ENCODE data around the gene SOX6.

DNA sequence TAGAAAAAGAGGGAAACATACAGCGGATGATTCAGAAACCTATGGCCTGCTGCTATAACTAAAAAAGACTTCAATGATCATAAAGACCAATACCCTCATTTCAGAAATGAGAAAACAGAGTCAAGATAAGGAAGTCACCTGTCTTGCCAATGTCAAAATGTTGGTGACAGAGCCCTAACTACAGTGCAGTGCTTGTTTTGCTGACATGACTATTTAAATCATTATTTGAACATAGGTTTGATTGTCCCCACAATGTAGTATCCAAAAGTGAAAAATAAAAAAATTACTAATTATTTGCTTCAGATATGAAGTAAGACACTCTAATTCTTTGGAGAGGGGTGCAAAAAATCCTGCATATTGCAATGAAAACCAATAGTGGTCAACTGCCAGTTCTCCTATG, 115.7 kb downstream of the SOX6 start:
- no peak for TF ChIP-seq TAF1 (IDR thresholded peaks at IDR 0.05; ENCODE audit: borderline replicate concordance, low read depth, low read length)
- TF ChIP-seq TEAD4 (IDR thresholded peaks at IDR 0.05; ENCODE audit: borderline replicate concordance, insufficient read depth), result no peak

All from SK-N-SH (cell line).